Choroid plexus epithelial cell (primary cell): Measurements from ENCODE around the gene TNFRSF4.

ENCODE experiments used
- DNase-seq: peaks from one replicate; pipeline ENCODE4 v3.0.0-alpha.2; 2010; ENCODE audit warnings: low read depth
- H3K4me3 ChIP-seq: 2 replicates; pipeline ENCODE4 v1.5.1; 2011; ENCODE audit warnings: low read depth, mild to moderate bottlenecking, control low read depth, low read length, moderate library complexity
- CTCF ChIP-seq: conservative IDR thresholded peaks from 2 replicates; pipeline ENCODE4 v1.5.1; 2011; ENCODE audit warnings: low read depth, mild to moderate bottlenecking, control low read depth, inconsistent platforms, low read length, moderate library complexity

The TNFRSF4 gene

GRCh38 chr1:1165485-1165884, 48.5 kb downstream of the TNFRSF4 start:
- no peak for TF ChIP-seq CTCF
- no peak for DNase-seq
- H3K4me3 ChIP-seq = no peak overlapping the region

GRCh38 chr1:1164701-1165451, 49.1 kb downstream of the TNFRSF4 start:
- no peak for DNase-seq
- no peak for TF ChIP-seq CTCF
- H3K4me3 ChIP-seq = no peak overlapping the region

GRCh38 chr1:1164361-1164700, 49.6 kb downstream of the TNFRSF4 start:
- no peak for TF ChIP-seq CTCF
- no peak overlapping the region for H3K4me3 ChIP-seq
- DNase-seq = no peak

- TF ChIP-seq CTCF = no peak
- no peak overlapping the region for H3K4me3 ChIP-seq
- DNase-seq = no peak
These were observed 50.3 kb downstream of the TNFRSF4 start for GRCh38 chr1:1163538-1164070.

GRCh38 chr1:1162597-1163537, 51.1 kb downstream of the TNFRSF4 start:
- TF ChIP-seq CTCF = no peak
- no peak overlapping the region for H3K4me3 ChIP-seq

GRCh38 chr1:1161683-1162079, 52.3 kb downstream of the TNFRSF4 start:
- DNase-seq = no peak
- no peak for TF ChIP-seq CTCF
- no peak overlapping the region for H3K4me3 ChIP-seq

More at GRCh38 chr1:1162597-1163537, 51.1 kb downstream of the TNFRSF4 start:
- no peak for DNase-seq
